Adrenal gland (tissue), 5 donors: ENCODE data around the gene NVL.

Source experiments
- POLR2A ChIP-seq, 2 donors: fragments of 450-650 bp; IDR thresholded peaks; one replicate each; pipeline ENCODE4 v1.6.1; 2017; ENCODE audit warnings: antibody characterized with exemption in 2 of 2, mild to moderate bottlenecking in 2 of 2, moderate library complexity in 1 of 2
- TF ChIP-seq, protein P1 (sequence below), 6 experiments: fragments of 450-650 bp in 4 of 6; fragments of 200-600 bp in 2 of 6; sonication (generic) in 1 of 6; IDR thresholded peaks; 1 replicate in 5 of 6; 2 replicates in 1 of 6; pipeline versions ENCODE4 v1.5.1 to v1.8.0; 2016 to 2021; ENCODE audit warnings: antibody characterized with exemption in 6 of 6, mild to moderate bottlenecking in 2 of 6, moderate library complexity in 1 of 6
- donor health status: DM: no; HTN: no; CAD: no.

- no peak for TF ChIP-seq POLR2A (IDR thresholded peaks at IDR 0.05)
- TF ChIP-seq, protein P1, sequence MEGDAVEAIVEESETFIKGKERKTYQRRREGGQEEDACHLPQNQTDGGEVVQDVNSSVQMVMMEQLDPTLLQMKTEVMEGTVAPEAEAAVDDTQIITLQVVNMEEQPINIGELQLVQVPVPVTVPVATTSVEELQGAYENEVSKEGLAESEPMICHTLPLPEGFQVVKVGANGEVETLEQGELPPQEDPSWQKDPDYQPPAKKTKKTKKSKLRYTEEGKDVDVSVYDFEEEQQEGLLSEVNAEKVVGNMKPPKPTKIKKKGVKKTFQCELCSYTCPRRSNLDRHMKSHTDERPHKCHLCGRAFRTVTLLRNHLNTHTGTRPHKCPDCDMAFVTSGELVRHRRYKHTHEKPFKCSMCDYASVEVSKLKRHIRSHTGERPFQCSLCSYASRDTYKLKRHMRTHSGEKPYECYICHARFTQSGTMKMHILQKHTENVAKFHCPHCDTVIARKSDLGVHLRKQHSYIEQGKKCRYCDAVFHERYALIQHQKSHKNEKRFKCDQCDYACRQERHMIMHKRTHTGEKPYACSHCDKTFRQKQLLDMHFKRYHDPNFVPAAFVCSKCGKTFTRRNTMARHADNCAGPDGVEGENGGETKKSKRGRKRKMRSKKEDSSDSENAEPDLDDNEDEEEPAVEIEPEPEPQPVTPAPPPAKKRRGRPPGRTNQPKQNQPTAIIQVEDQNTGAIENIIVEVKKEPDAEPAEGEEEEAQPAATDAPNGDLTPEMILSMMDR (IDR thresholded peaks at IDR 0.05): no peak
Measured at GRCh38 chr1:224358237-224358636, 28.3 kb upstream of the NVL start.
